Upper lobe of left lung (tissue), 6 donors: ENCODE measurements around the gene LRRC7. TPM values are rescaled to one million over a fixed set of nuclear protein-coding genes. Genes with fewer than 3 reads are reported as not detected.

Source experiments
- ATAC-seq, 2 donors: fragments of 200-7000 bp; cut with Tn5 transposase; one replicate each; pipeline ENCODE4 v1.9.1; 2022; ENCODE audit warnings: mild to moderate bottlenecking in 2 of 2, moderate library complexity in 2 of 2; ENCODE audit not compliant: low FRiP score in 2 of 2
- DNase-seq, 2 donors: peaks; one replicate each; pipeline ENCODE4 v3.0.0-alpha.2; 2019 to 2020
- H3K27ac ChIP-seq, 4 donors: fragments of 200-600 bp; sonication (generic); one replicate each; pipeline ENCODE4 v1.5.1; 2016 to 2019
- H3K27me3 ChIP-seq, 4 donors: fragments of 200-600 bp; sonication (generic); one replicate each; pipeline ENCODE4 v1.5.1; 2017 to 2019
- H3K36me3 ChIP-seq, 4 donors: fragments of 200-600 bp; sonication (generic); one replicate each; pipeline ENCODE4 v1.5.1; 2016 to 2019
- H3K4me1 ChIP-seq, 4 donors: fragments of 200-600 bp; sonication (generic); one replicate each; pipeline ENCODE4 v1.5.1; 2018 to 2019
- H3K4me3 ChIP-seq, 4 donors: fragments of 200-600 bp; sonication (generic); one replicate each; pipeline ENCODE4 v1.5.1; 2017 to 2019; ENCODE audit warnings: mild to moderate bottlenecking in 2 of 4, moderate library complexity in 1 of 4
- H3K9me3 ChIP-seq, 4 donors: fragments of 200-600 bp; sonication (generic); one replicate each; pipeline ENCODE4 v1.5.1; 2018 to 2019
- CTCF ChIP-seq, 6 experiments: fragments of 450-650 bp in 4 of 6; fragments of 200-600 bp in 2 of 6; sonication (generic) in 2 of 6; IDR thresholded peaks; one replicate each; pipeline ENCODE4 v1.5.1; 2016 to 2019; ENCODE audit warnings: antibody characterized with exemption in 6 of 6
- EP300 ChIP-seq, 4 donors: sonication (generic); formaldehyde crosslinking; IDR thresholded peaks; one replicate each; pipeline ENCODE4 v1.5.1; 2017; ENCODE audit warnings: antibody characterized with exemption in 4 of 4, control low read depth in 2 of 4
- POLR2A ChIP-seq, 4 donors: fragments of 450-650 bp; IDR thresholded peaks; one replicate each; pipeline ENCODE4 v1.5.1; 2016 to 2017; ENCODE audit warnings: antibody characterized with exemption in 4 of 4, mild to moderate bottlenecking in 2 of 4
- POLR2AphosphoS5 ChIP-seq, 2 donors: sonication (generic); formaldehyde crosslinking; IDR thresholded peaks; one replicate each; pipeline ENCODE4 v1.5.1; 2017; ENCODE audit warnings: antibody characterized with exemption in 2 of 2
- WGBS, 2 donors: methylation state at CpG; one replicate each; pipeline ENCODE4 v1.1.5; 2017 to 2018; 5-methylcytosine and 5-hydroxymethylcytosine counted together
- total RNA-seq, 6 donors: library from RNA; depleted of rRNA in 4 of 6; stranded (reverse); fragments of >200 nt in 4 of 6; gene quantifications; one replicate each; pipeline versions ENCODE4 v1.1.0 to v1.2.1, GENCODE V29; 2016 to 2021
- donor health status: DM: no; HTN: no; CAD: no; lungs with moderate emphysema.
- donor health status: DM: no; HTN: yes; CAD: no; lungs with severe emphysema.

LRRC7 gene
- total RNA-seq, 6 donors from 2014 or later: not detected

- H3K4me3 ChIP-seq: no peak overlapping the region
- H3K36me3 ChIP-seq: no peaks in the 10 kb centered on the region
- DNase-seq: no peak
- no peak overlapping the region for H3K27ac ChIP-seq
- WGBS, 2 donors: 92 to 95% methylated on average over 3 of the region's 3 CpGs
- ATAC-seq: no peak
- no peaks in the 10 kb centered on the region for H3K27me3 ChIP-seq
- TF ChIP-seq POLR2A (IDR thresholded peaks at IDR 0.05) (no peak), POLR2AphosphoS5 (IDR thresholded peaks at IDR 0.05) (no peak), CTCF (IDR thresholded peaks at IDR 0.05) (no peak), EP300 (IDR thresholded peaks at IDR 0.05) (no peak)
- H3K9me3 ChIP-seq: peaks cover 0 to 13% (median 4%) of the 10 kb centered on the region in 4 donors
- H3K4me1 ChIP-seq: no peaks in the 10 kb centered on the region
Measured at GRCh38 chr1:69967245-69967766, 399.6 kb downstream of the LRRC7 start.

DNA sequence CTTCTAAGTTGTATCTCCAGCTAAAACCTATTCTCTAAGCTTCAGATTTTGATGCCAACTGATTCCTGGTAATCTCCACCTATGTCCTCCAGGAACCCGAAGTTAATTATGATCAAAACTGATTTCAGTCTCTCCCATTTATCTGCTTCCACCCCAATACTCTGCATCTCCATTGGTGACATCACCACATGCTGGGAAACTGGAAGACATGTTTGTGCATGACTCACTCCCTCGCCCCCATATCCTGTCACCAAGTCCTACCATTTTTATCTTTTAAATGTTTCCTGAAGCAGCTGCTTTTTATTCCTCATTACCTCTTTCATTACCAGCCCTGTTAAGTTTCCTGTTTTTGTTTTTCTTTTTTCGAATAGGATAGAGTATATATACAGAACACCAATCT, 409.2 kb downstream of the LRRC7 start:
- Histone ChIP-seq H3K9me3 (no peaks in the 10 kb centered on the region), H3K4me1 (no peaks in the 10 kb centered on the region), H3K27me3 (no peaks in the 10 kb centered on the region), H3K27ac (no peak overlapping the region), H3K4me3 (no peak overlapping the region), H3K36me3 (no peaks in the 10 kb centered on the region)
- 55 to 63% methylated on average over 3 of the region's 3 CpGs for WGBS, 2 donors
- ATAC-seq (no peak), DNase-seq (no peak)
- TF ChIP-seq CTCF (IDR thresholded peaks at IDR 0.05) (no peak), POLR2AphosphoS5 (IDR thresholded peaks at IDR 0.05) (no peak), POLR2A (IDR thresholded peaks at IDR 0.05) (no peak), EP300 (IDR thresholded peaks at IDR 0.05) (no peak)

GRCh38 chr1:69982992-69983391, 415.3 kb downstream of the LRRC7 start:
- no peaks in the 10 kb centered on the region for H3K9me3 ChIP-seq
- H3K36me3 ChIP-seq: no peaks in the 10 kb centered on the region
- WGBS, 2 donors: 50 to 53% methylated on average over 1 of the region's 1 CpG
- no peak for ATAC-seq
- no peak for DNase-seq
- H3K27ac ChIP-seq: no peak overlapping the region
- H3K27me3 ChIP-seq: no peaks in the 10 kb centered on the region
- TF ChIP-seq POLR2A (IDR thresholded peaks at IDR 0.05): no peak
- TF ChIP-seq CTCF (IDR thresholded peaks at IDR 0.05): no peak
- no peak for TF ChIP-seq POLR2AphosphoS5 (IDR thresholded peaks at IDR 0.05)
- TF ChIP-seq EP300 (IDR thresholded peaks at IDR 0.05): no peak
- no peaks in the 10 kb centered on the region for H3K4me1 ChIP-seq
- no peak overlapping the region for H3K4me3 ChIP-seq

DNA sequence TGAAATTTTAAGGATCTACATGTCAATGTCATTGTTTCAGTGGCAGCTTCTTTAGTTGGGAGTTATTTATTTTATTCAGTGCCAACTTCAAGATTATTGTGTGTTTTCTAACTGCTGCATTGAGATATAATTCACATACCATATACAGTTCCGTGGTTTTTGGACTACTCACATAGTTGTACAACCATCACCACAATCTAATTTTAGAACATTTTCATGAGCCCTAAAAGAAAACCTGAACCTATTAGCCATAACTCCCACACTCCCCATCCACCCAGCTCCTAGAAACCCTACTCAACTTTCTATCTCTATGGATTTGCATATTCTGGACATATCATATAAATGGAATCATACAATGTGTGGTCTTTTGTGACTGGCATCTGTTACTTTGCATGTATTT, 417.7 kb downstream of the LRRC7 start:
- H3K9me3 ChIP-seq: no peaks in the 10 kb centered on the region
- no peak overlapping the region for H3K4me3 ChIP-seq
- 82 to 88% methylated on average over 1 of the region's 1 CpG for WGBS, 2 donors
- no peaks in the 10 kb centered on the region for H3K36me3 ChIP-seq
- no peaks in the 10 kb centered on the region for H3K4me1 ChIP-seq
- ATAC-seq: no peak
- no peak for TF ChIP-seq EP300 (IDR thresholded peaks at IDR 0.05)
- TF ChIP-seq POLR2AphosphoS5 (IDR thresholded peaks at IDR 0.05): no peak
- TF ChIP-seq CTCF (IDR thresholded peaks at IDR 0.05): no peak
- TF ChIP-seq POLR2A (IDR thresholded peaks at IDR 0.05): no peak
- no peak for DNase-seq
- no peaks in the 10 kb centered on the region for H3K27me3 ChIP-seq
- no peak overlapping the region for H3K27ac ChIP-seq

GRCh38 chr1:69985901-69986439, 418.2 kb downstream of the LRRC7 start:
- Histone ChIP-seq H3K4me3 (no peak overlapping the region), H3K27ac (no peak overlapping the region), H3K36me3 (no peaks in the 10 kb centered on the region), H3K4me1 (no peaks in the 10 kb centered on the region), H3K27me3 (no peaks in the 10 kb centered on the region), H3K9me3 (no peaks in the 10 kb centered on the region)
- TF ChIP-seq EP300 (IDR thresholded peaks at IDR 0.05) (no peak), CTCF (IDR thresholded peaks at IDR 0.05) (no peak), POLR2AphosphoS5 (IDR thresholded peaks at IDR 0.05) (no peak), POLR2A (IDR thresholded peaks at IDR 0.05) (no peak)
- ATAC-seq (no peak), DNase-seq (no peak)
